ENCODE data around the gene LCK. TPM values are rescaled to one million over a fixed set of nuclear protein-coding genes. Genes with fewer than 3 reads are reported as not detected.

Gene LCK
- total and polyA plus RNA-seq, 2 donors (not counting 1 experiment from before 2014, with no cell fraction given): 22.3 to 23.8 TPM

DNA sequence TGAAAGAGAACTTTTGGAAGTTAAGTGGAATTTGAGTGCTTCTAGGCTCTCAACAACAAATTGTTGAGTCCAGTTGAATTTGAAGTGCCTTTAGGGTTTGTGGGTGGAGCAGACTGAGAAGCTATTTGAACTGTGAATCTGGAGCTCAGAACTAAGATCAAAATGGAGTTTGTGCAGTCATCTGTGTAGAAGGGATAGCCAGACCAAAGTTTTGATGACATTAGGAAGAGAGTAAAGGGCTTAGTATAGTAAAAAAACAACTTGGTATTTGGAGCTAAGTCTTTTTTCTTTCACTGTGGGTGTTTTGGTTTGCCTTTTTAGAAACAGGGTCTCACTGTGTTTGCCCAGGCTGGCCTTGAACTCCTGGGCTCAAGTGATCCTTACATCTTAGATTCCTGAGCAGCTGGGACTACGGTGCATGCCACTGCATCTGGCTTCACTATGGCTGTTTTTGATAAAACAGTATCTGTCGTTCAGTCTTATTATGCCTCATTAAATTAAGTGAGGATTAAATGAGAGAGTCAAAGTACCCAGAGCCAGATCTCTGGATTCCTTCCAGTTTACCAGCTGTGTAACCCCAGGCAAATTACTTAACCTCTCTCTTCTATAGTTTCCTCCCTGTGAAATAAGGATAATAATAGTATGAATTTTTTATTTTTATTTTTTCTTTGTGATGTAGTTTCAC is 60.8 kb downstream of the LCK start:
- Histone ChIP-seq H3K27me3 (replicated peaks in 1 of 4; ENCODE audit: control extremely low read depth in 1 of 4, control insufficient read depth in 3 of 4, insufficient read depth in 4 of 4, low read length in 3 of 4) (no peaks in the 10 kb centered on the region), H3K9me3 (ENCODE audit: control extremely low read depth in 1 of 3, control insufficient read depth in 2 of 3, insufficient read depth in 1 of 3, low read length in 2 of 3) (no peaks in the 10 kb centered on the region), H3K9ac (ENCODE audit: low read length) (no peak overlapping the region), H3K4me1 (ENCODE audit: control insufficient read depth in 2 of 2, insufficient read depth in 2 of 2, low read length in 2 of 2) (peaks cover 56 to 64% of the 10 kb centered on the region in 2 donors), H3K4me3 (ENCODE audit: control extremely low read depth in 1 of 5, extremely low read depth in 1 of 5, insufficient read depth in 1 of 5, low read depth in 2 of 5, low read length in 4 of 5) (no peak overlapping the region), H2AFZ (ENCODE audit: insufficient read depth, low read depth, low read length, poor library complexity, severe bottlenecking) (no peak overlapping the region), H3K27ac (ENCODE audit: low read length in 2 of 2) (peak overlapping the region in 1 of 2 donors; percentile 30), H3K4me2 (replicated peaks; ENCODE audit: low read depth, low read length, poor library complexity, severe bottlenecking) (peak overlapping the region; percentile 8), H3K79me2 (ENCODE audit: control insufficient read depth, insufficient read depth, low read length) (peaks cover 83% of the 10 kb centered on the region), H4K20me1 (ENCODE audit: control insufficient read depth, insufficient read depth, low read length, poor library complexity, severe bottlenecking) (no peaks in the 10 kb centered on the region), H3K36me3 (replicated peaks in 1 of 2; ENCODE audit: control extremely low read depth in 1 of 2, control insufficient read depth in 1 of 2, extremely low read depth in 1 of 2, insufficient read depth in 2 of 2, low read length in 1 of 2) (peaks cover 2 to 24% of the 10 kb centered on the region in 2 experiments)
- intact Hi-C loops (cut with micrococcal nuclease): no loop called here
- 100% methylated on average over 1 of the region's 2 CpGs for WGBS (ENCODE audit: insufficient coverage)
- no peaks in the 10 kb centered on the region for H3K27me3 Mint-ChIP-seq
- DNase-seq (no peak), ATAC-seq (ENCODE audit: low read depth) (no peak)
- peaks cover 66% of the 10 kb centered on the region for H3K4me1 Mint-ChIP-seq
- peak overlapping the region; percentile 60 for H3K27ac Mint-ChIP-seq
- POLR2A ChIA-PET: interaction anchor here (0.7 to 2.6 kb wide), 3 partner anchors 8 to 71 kb away, joined by 3 to 7 read pairs (median 3); partner anchors contain the start of gene MARCKSL1
- no peak overlapping the region for H3K4me3 Mint-ChIP-seq
- no peak for TF ChIP-seq EZH2 (IDR thresholded peaks at IDR 0.05; ENCODE audit: borderline replicate concordance, insufficient read depth, low read depth, low read length, poor library complexity, severe bottlenecking)
- TF ChIP-seq, protein P1, sequence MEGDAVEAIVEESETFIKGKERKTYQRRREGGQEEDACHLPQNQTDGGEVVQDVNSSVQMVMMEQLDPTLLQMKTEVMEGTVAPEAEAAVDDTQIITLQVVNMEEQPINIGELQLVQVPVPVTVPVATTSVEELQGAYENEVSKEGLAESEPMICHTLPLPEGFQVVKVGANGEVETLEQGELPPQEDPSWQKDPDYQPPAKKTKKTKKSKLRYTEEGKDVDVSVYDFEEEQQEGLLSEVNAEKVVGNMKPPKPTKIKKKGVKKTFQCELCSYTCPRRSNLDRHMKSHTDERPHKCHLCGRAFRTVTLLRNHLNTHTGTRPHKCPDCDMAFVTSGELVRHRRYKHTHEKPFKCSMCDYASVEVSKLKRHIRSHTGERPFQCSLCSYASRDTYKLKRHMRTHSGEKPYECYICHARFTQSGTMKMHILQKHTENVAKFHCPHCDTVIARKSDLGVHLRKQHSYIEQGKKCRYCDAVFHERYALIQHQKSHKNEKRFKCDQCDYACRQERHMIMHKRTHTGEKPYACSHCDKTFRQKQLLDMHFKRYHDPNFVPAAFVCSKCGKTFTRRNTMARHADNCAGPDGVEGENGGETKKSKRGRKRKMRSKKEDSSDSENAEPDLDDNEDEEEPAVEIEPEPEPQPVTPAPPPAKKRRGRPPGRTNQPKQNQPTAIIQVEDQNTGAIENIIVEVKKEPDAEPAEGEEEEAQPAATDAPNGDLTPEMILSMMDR (IDR thresholded peaks at IDR 0.05): no peak
- H3K9me3 Mint-ChIP-seq (ENCODE audit: insufficient read depth): no peaks in the 10 kb centered on the region
- CTCF ChIA-PET: interaction anchor here (1.1 to 1.8 kb wide), 5 partner anchors 11 to 96 kb away, joined by 3 to 7 read pairs (median 3); partner anchors contain the start of genes HDAC1 and MARCKSL1

DNA sequence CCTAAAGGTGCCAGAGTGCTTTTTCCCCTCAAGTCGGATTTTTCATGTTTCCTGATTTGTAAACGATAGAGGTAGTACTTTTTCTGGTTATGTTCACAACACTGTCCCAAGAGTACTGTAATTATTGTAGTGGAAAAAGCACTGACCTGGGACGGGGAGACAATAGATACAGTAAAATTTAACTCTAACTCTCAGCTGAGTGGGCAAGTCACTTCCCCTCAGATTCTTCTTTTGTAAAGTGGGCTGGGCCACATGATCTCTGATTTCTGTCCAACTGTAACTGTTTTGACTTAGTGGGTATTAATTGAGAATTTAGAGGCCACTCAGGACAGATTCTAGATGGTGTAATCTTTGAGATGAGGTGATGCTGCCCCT is 65.8 kb downstream of the LCK start:
- WGBS (ENCODE audit: insufficient coverage): no CpG with 5 or more reads among the region's 3 CpGs
- Histone ChIP-seq H3K4me1 (ENCODE audit: control insufficient read depth in 2 of 2, insufficient read depth in 2 of 2, low read length in 2 of 2) (peaks cover 61 to 73% of the 10 kb centered on the region in 2 donors), H3K27ac (ENCODE audit: low read length in 2 of 2) (peak overlapping the region; percentile 70 to 72), H2AFZ (ENCODE audit: insufficient read depth, low read depth, low read length, poor library complexity, severe bottlenecking) (peak overlapping the region; percentile 18), H3K27me3 (replicated peaks in 1 of 4; ENCODE audit: control extremely low read depth in 1 of 4, control insufficient read depth in 3 of 4, insufficient read depth in 4 of 4, low read length in 3 of 4) (no peaks in the 10 kb centered on the region), H4K20me1 (ENCODE audit: control insufficient read depth, insufficient read depth, low read length, poor library complexity, severe bottlenecking) (no peaks in the 10 kb centered on the region), H3K4me3 (ENCODE audit: control extremely low read depth in 1 of 5, extremely low read depth in 1 of 5, insufficient read depth in 1 of 5, low read depth in 2 of 5, low read length in 4 of 5) (peak overlapping the region in 3 of 5 experiments; percentile 22 to 35 (median 23)), H3K9ac (ENCODE audit: low read length) (peak overlapping the region; percentile 32), H3K79me2 (ENCODE audit: control insufficient read depth, insufficient read depth, low read length) (peaks cover 72% of the 10 kb centered on the region), H3K36me3 (replicated peaks in 1 of 2; ENCODE audit: control extremely low read depth in 1 of 2, control insufficient read depth in 1 of 2, extremely low read depth in 1 of 2, insufficient read depth in 2 of 2, low read length in 1 of 2) (peaks cover 0 to 26% of the 10 kb centered on the region in 2 experiments), H3K4me2 (replicated peaks; ENCODE audit: low read depth, low read length, poor library complexity, severe bottlenecking) (peak overlapping the region; percentile 51), H3K9me3 (ENCODE audit: control extremely low read depth in 1 of 3, control insufficient read depth in 2 of 3, insufficient read depth in 1 of 3, low read length in 2 of 3) (peaks cover 0 to 6% (median 0%) of the 10 kb centered on the region in 3 donors)
- TF ChIP-seq, protein P1 (IDR thresholded peaks at IDR 0.05): no peak
- TF ChIP-seq EZH2 (IDR thresholded peaks at IDR 0.05; ENCODE audit: borderline replicate concordance, insufficient read depth, low read depth, low read length, poor library complexity, severe bottlenecking): no peak
- CTCF ChIA-PET: interaction anchor here (0.5 to 10.2 kb wide), 29 partner anchors 9 to 312 kb away, joined by 3 to 118 read pairs (median 4); partner anchors contain the start of genes BSDC1, CCDC28B, FAM167B and HDAC1
- Mint-ChIP-seq H3K9me3 (ENCODE audit: insufficient read depth) (no peaks in the 10 kb centered on the region), H3K4me1 (peaks cover 61% of the 10 kb centered on the region), H3K27me3 (no peaks in the 10 kb centered on the region), H3K4me3 (peak overlapping the region; percentile 82), H3K27ac (peak overlapping the region; percentile 93)
- POLR2A ChIA-PET: interaction anchor here (0.9 to 2.6 kb wide), 9 partner anchors 19 to 96 kb away, joined by 3 to 23 read pairs (median 7); partner anchors contain the start of genes HDAC1, LCK and MARCKSL1
- peak; percentile 68 for DNase-seq
- intact Hi-C loops (cut with micrococcal nuclease): loop anchor here (1.0 to 5.0 kb wide), 7 partner anchors 18 to 95 kb away; partner anchors contain the start of genes EIF3I, LCK and TMEM234
- peak; percentile 62 for ATAC-seq (ENCODE audit: low read depth)

Data from B cell (primary cell).